ENCODE measurements around the gene OR8D1. TPM values are rescaled to one million over a fixed set of nuclear protein-coding genes. Genes with fewer than 3 reads are reported as not detected.

Gene OR8D1
- total RNA-seq, 1 experiment from 2014 or later, result not detected

DNA sequence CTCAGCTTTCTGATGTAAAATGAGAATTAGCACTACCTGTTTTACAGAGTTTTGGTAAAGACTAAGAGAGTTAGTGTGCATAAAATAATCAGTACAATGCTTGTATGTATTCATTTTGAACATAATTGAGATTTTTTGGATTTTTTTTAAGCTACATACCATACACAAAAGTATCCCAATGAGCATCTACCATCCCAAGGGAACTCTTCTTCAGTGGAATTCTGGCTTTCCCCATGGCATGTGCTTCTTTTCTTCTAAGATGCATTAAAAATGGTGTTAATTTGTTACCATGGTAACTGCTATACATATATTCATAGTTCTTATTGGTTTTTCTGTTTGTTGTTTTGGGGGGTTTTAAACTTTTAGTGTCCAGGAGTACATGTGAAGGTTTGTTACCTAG lies 17.7 kb downstream of the OR8D1 start:
- Histone ChIP-seq H3K9me3 (ENCODE audit: control insufficient read depth in 1 of 2, insufficient read depth in 1 of 2, low read depth in 1 of 2, low read length in 2 of 2) (no peaks in the 10 kb centered on the region), H3K27ac (ENCODE audit: low read depth, low read length) (no peak overlapping the region), H4K20me1 (ENCODE audit: insufficient read depth) (no peaks in the 10 kb centered on the region), H3K9ac (ENCODE audit: low read length) (no peak overlapping the region), H3K4me1 (ENCODE audit: control insufficient read depth in 1 of 2, insufficient read depth in 2 of 2, low read length in 2 of 2) (no peaks in the 10 kb centered on the region), H3K27me3 (ENCODE audit: insufficient read depth, low read length) (peaks cover 9% of the 10 kb centered on the region; the same call in 1 of the 2 replicates), H3K36me3 (ENCODE audit: control insufficient read depth in 1 of 2, insufficient read depth in 2 of 2, low read length in 2 of 2) (no peaks in the 10 kb centered on the region), H3K9me2 (ENCODE audit: insufficient read depth) (no peaks in the 10 kb centered on the region), H3K4me3 (replicated peaks in 1 of 2; ENCODE audit: low read depth in 1 of 2, low read length in 2 of 2) (no peak overlapping the region), H2AFZ (ENCODE audit: low read depth, low read length, poor library complexity, severe bottlenecking) (no peak overlapping the region), H3K4me2 (ENCODE audit: low read length) (no peak overlapping the region), H3K79me2 (ENCODE audit: insufficient read depth, low read length) (no peaks in the 10 kb centered on the region)
- ChIA-PET POLR2A (no interaction called here), RAD21 (ENCODE audit: low non-redundant PET in 1 of 2, low total read pairs in 2 of 2, uncharacterized antibody in 2 of 2, unreplicated experiment in 2 of 2) (no interaction called here), CTCF (no interaction called here)
- DNase-seq (ENCODE audit: low read depth, low spot score) (no peak), ATAC-seq (no peak)
- intact Hi-C loops (cut with micrococcal nuclease), result no loop called here
- BruUV-seq (replicated peaks), result no TSS peak
- TF ChIP-seq SP1 (IDR thresholded peaks at IDR 0.05; ENCODE audit: low read depth) (no peak), POLR2AphosphoS5 (IDR thresholded peaks at IDR 0.05; ENCODE audit: low read depth, low read length) (no peak), CBX3 (IDR thresholded peaks at IDR 0.05; ENCODE audit: low read depth) (no peak), SRF (IDR thresholded peaks at IDR 0.05; ENCODE audit: low read depth) (no peak), EGR1 (IDR thresholded peaks at IDR 0.05; ENCODE audit: low read depth) (no peak), ZNF274 (IDR thresholded peaks at IDR 0.05; ENCODE audit: low read depth, low read length) (no peak), SIN3A (IDR thresholded peaks at IDR 0.05; ENCODE audit: low read depth) (no peak), POLR2A (IDR thresholded peaks at IDR 0.05; ENCODE audit: borderline replicate concordance, extremely low read depth, insufficient read depth, insufficient read length) (no peak), CEBPB (IDR thresholded peaks at IDR 0.05; ENCODE audit: low read depth) (no peak), EZH2phosphoT487 (IDR thresholded peaks at IDR 0.05; ENCODE audit: borderline replicate concordance) (no peak), ZFX (IDR thresholded peaks at IDR 0.05) (no peak), ELF1 (IDR thresholded peaks at IDR 0.05; ENCODE audit: borderline replicate concordance, low read depth) (no peak), YY1 (IDR thresholded peaks at IDR 0.05; ENCODE audit: extremely low read depth, insufficient replicate concordance, low read depth, low read length) (no peak), TCF7L2 (IDR thresholded peaks at IDR 0.05; ENCODE audit: borderline replicate concordance, extremely low read depth, insufficient read depth, insufficient read length) (no peak)
- TF ChIP-seq, protein P1, sequence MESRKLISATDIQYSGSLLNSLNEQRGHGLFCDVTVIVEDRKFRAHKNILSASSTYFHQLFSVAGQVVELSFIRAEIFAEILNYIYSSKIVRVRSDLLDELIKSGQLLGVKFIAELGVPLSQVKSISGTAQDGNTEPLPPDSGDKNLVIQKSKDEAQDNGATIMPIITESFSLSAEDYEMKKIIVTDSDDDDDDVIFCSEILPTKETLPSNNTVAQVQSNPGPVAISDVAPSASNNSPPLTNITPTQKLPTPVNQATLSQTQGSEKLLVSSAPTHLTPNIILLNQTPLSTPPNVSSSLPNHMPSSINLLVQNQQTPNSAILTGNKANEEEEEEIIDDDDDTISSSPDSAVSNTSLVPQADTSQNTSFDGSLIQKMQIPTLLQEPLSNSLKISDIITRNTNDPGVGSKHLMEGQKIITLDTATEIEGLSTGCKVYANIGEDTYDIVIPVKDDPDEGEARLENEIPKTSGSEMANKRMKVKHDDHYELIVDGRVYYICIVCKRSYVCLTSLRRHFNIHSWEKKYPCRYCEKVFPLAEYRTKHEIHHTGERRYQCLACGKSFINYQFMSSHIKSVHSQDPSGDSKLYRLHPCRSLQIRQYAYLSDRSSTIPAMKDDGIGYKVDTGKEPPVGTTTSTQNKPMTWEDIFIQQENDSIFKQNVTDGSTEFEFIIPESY (IDR thresholded peaks at IDR 0.05; ENCODE audit: extremely low read depth, insufficient replicate concordance, low read length), result no peak
- TF ChIP-seq, protein P2, sequence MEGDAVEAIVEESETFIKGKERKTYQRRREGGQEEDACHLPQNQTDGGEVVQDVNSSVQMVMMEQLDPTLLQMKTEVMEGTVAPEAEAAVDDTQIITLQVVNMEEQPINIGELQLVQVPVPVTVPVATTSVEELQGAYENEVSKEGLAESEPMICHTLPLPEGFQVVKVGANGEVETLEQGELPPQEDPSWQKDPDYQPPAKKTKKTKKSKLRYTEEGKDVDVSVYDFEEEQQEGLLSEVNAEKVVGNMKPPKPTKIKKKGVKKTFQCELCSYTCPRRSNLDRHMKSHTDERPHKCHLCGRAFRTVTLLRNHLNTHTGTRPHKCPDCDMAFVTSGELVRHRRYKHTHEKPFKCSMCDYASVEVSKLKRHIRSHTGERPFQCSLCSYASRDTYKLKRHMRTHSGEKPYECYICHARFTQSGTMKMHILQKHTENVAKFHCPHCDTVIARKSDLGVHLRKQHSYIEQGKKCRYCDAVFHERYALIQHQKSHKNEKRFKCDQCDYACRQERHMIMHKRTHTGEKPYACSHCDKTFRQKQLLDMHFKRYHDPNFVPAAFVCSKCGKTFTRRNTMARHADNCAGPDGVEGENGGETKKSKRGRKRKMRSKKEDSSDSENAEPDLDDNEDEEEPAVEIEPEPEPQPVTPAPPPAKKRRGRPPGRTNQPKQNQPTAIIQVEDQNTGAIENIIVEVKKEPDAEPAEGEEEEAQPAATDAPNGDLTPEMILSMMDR (IDR thresholded peaks at IDR 0.05 in 2 of 3, conservative IDR thresholded peaks at IDR 0.05 in 1 of 3; ENCODE audit: borderline replicate concordance in 1 of 3, insufficient read depth in 1 of 3, low read depth in 2 of 3, low read length in 2 of 3), result no peak
- TF ChIP-seq, protein P3, sequence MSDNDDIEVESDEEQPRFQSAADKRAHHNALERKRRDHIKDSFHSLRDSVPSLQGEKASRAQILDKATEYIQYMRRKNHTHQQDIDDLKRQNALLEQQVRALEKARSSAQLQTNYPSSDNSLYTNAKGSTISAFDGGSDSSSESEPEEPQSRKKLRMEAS (IDR thresholded peaks at IDR 0.05), result no peak
- TF ChIP-seq, protein P4, sequence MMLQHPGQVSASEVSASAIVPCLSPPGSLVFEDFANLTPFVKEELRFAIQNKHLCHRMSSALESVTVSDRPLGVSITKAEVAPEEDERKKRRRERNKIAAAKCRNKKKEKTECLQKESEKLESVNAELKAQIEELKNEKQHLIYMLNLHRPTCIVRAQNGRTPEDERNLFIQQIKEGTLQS (IDR thresholded peaks at IDR 0.05), result no peak
